ENCODE results near the gene ZNF628.

Gene ZNF628

GRCh38 chr19:55476100-55476775 is at the start of gene ZNF628:
Gene ZNF628, plus strand, starts transcription at chr19:55476617. Its CDS starts 3,294 bp downstream, at chr19:55479911.
- TF ChIP-seq CTCF (conservative IDR thresholded peaks at IDR 0.05) = no peak
- peak within 1 kb of the TSS; percentile 87 for H3K27ac ChIP-seq

- TF ChIP-seq CTCF (conservative IDR thresholded peaks at IDR 0.05) = no peak
- no peak overlapping the region for H3K27ac ChIP-seq
These were observed 45.2 kb upstream of the ZNF628 start for GRCh38 chr19:55431183-55431582.

GRCh38 chr19:55432241-55432959 is 44.0 kb upstream of the ZNF628 start:
- TF ChIP-seq CTCF (conservative IDR thresholded peaks at IDR 0.05) = no peak
- no peak overlapping the region for H3K27ac ChIP-seq

- no peak overlapping the region for H3K27ac ChIP-seq
- TF ChIP-seq CTCF (conservative IDR thresholded peaks at IDR 0.05) = no peak
These were observed 43.1 kb upstream of the ZNF628 start for GRCh38 chr19:55433292-55433691.

GRCh38 chr19:55434356-55434919 is 42.0 kb upstream of the ZNF628 start:
- TF ChIP-seq CTCF (conservative IDR thresholded peaks at IDR 0.05) = no peak
- H3K27ac ChIP-seq = no peak overlapping the region

GRCh38 chr19:55435020-55435419 is 41.4 kb upstream of the ZNF628 start:
- H3K27ac ChIP-seq = no peak overlapping the region
- no peak for TF ChIP-seq CTCF (conservative IDR thresholded peaks at IDR 0.05)

- H3K27ac ChIP-seq = no peak overlapping the region
- TF ChIP-seq CTCF (conservative IDR thresholded peaks at IDR 0.05) = no peak
These were observed 39.6 kb upstream of the ZNF628 start for GRCh38 chr19:55436847-55437246.
